ENCODE results near the gene RNF123.

Gene RNF123

DNA sequence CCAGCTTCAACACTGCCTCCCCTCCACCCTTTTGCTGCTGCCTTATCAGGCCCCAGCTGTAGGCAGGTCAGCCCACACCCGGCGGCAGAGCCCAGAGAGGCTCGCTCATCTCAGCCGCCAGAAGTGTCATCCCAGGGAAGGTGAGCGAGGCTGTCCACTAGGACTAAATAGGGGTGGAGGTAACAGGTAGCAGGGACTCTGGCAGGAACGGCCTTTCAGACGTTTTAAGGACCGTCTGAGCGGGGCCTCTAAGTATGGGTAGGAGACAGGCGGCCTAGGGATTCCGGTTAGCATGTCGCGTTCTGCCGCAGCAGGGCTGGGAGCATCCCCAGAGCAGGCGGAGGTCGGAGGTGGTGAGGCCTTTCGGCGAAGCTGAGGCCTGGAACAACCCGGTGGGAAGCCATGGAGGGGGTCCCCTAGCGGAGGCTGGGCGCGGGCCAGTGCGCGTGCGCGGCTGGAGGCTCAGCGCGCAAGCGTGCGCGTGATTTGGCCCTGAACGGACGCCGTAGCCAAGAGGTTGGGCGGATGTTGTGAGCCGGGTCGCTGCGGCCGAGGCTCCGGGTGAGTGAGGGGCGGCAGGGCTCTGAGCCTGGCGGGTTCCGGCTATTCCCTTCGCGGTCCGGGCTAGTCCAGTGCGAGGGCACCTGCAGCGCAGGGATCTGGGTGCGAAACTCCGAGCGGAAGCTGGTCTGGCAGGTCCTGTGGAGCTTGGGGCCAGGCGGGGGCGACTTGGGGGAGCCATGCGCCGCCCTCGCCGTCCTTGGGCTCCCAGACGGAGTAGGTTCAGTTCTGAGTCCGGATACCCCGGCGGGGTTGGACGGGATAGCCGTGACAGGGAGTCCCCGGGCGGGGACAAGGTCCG, at the start of gene RNF123, which contains the start of gene MST1:
RNF123 (plus strand) TSS at position 512 of the 862 bp plus-strand sequence. CDS start 1,609 bp downstream, outside the sequence.
MST1 (minus strand) TSS at position 429 of the 862 bp plus-strand sequence. CDS start 783 bp downstream, outside the sequence.
- peak; percentile 94 for DNase-seq (ENCODE audit: extremely low read depth, insufficient read length)
- Histone ChIP-seq H3K36me3 (ENCODE audit: control insufficient read depth, insufficient read depth, low read length) (peaks cover under 1% of the 10 kb centered on the region; the same call in 1 of the 2 replicates), H3K27me3 (replicated peaks; ENCODE audit: control insufficient read depth, insufficient read depth, low read length) (no peaks in the 10 kb centered on the region), H3K4me3 (replicated peaks; ENCODE audit: low read depth, low read length) (peak within 1 kb of the TSS; percentile 90)
- TF ChIP-seq, protein P1, sequence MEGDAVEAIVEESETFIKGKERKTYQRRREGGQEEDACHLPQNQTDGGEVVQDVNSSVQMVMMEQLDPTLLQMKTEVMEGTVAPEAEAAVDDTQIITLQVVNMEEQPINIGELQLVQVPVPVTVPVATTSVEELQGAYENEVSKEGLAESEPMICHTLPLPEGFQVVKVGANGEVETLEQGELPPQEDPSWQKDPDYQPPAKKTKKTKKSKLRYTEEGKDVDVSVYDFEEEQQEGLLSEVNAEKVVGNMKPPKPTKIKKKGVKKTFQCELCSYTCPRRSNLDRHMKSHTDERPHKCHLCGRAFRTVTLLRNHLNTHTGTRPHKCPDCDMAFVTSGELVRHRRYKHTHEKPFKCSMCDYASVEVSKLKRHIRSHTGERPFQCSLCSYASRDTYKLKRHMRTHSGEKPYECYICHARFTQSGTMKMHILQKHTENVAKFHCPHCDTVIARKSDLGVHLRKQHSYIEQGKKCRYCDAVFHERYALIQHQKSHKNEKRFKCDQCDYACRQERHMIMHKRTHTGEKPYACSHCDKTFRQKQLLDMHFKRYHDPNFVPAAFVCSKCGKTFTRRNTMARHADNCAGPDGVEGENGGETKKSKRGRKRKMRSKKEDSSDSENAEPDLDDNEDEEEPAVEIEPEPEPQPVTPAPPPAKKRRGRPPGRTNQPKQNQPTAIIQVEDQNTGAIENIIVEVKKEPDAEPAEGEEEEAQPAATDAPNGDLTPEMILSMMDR (IDR thresholded peaks at IDR 0.05; ENCODE audit: insufficient read depth, low read length, poor library complexity, severe bottlenecking), result peak; percentile 53

DNA sequence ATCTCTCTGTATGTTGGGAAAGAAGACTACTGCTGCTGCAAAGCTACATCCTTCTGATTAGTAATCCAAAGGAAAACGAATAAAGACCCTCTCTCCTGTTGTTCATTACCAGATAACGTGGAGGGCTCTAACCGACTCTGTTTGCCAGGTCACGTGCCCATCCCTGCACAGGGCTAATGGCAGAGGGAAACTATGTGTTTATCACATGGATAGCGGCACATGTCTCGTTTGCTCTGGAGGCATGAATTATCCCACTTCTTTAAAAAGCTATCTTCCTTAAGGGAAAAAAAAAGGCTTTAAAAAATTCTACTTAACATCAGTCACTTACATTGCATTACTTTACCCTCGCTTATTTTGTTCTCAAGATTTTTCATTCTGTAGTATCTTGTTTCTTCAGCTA, 48.1 kb upstream of the RNF123 start:
- H3K4me3 ChIP-seq (replicated peaks; ENCODE audit: low read depth, low read length), result no peak overlapping the region
- TF ChIP-seq, protein P1 (IDR thresholded peaks at IDR 0.05; ENCODE audit: insufficient read depth, low read length, poor library complexity, severe bottlenecking), result no peak
- no peak for DNase-seq (ENCODE audit: extremely low read depth, insufficient read length)
- no peaks in the 10 kb centered on the region; the same call in none of the 2 replicates for H3K27me3 ChIP-seq (replicated peaks; ENCODE audit: control insufficient read depth, insufficient read depth, low read length)
- H3K36me3 ChIP-seq (ENCODE audit: control insufficient read depth, insufficient read depth, low read length), result no peaks in the 10 kb centered on the region

DNA sequence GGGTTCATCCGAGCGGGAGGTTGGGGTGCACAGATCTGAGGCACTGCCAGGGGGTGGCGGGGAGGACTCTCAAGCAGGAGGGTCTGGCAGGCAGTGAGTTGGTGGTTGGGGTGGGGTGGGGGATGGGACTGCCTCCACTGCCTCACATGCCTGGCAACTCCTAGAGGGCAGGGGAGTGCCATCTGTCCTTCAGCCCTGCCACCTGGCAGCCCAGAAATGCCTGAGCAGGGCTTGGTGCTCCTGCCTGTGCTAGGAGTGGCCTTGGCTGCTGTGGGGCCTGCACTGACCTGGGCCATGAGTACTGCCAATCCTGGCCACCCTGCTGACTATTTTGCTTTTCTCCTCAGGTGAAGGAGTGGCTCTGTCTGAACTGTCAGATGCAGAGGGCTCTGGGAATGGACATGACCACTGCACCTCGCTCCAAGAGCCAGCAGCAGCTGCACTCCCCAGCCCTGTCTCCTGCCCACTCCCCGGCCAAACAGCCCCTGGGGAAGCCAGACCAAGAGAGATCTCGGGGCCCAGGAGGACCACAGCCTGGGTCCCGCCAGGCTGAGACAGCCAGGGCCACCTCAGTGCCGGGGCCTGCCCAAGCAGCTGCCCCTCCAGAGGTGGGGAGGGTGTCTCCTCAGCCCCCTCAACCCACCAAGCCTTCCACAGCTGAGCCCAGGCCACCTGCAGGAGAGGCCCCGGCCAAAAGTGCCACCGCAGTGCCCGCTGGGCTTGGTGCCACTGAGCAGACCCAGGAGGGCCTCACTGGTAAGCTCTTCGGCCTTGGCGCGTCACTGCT, 47.2 kb upstream of the RNF123 start:
- no peak for DNase-seq (ENCODE audit: extremely low read depth, insufficient read length)
- H3K27me3 ChIP-seq (replicated peaks; ENCODE audit: control insufficient read depth, insufficient read depth, low read length), result no peaks in the 10 kb centered on the region; the same call in none of the 2 replicates

DNA sequence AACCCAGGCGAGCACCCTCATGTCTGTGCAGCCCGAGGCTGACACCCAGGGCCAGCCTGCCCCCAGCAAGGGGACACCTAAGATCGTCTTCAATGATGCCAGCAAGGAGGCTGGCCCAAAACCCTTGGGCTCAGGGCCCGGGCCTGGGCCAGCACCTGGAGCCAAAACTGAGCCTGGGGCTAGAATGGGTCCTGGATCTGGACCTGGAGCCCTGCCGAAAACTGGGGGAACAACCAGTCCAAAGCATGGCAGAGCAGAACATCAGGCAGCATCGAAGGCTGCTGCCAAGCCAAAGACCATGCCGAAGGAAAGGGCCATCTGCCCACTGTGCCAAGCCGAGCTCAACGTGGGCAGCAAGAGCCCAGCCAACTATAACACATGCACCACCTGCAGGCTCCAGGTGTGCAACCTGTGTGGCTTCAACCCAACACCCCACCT, 46.6 kb upstream of the RNF123 start:
- no peaks in the 10 kb centered on the region for H3K36me3 ChIP-seq (ENCODE audit: control insufficient read depth, insufficient read depth, low read length)
- H3K4me3 ChIP-seq (replicated peaks; ENCODE audit: low read depth, low read length), result no peak overlapping the region
- TF ChIP-seq, protein P1 (IDR thresholded peaks at IDR 0.05; ENCODE audit: insufficient read depth, low read length, poor library complexity, severe bottlenecking), result no peak
- DNase-seq (ENCODE audit: extremely low read depth, insufficient read length), result no peak
- H3K27me3 ChIP-seq (replicated peaks; ENCODE audit: control insufficient read depth, insufficient read depth, low read length), result no peaks in the 10 kb centered on the region; the same call in none of the 2 replicates

More for the DNA sequence above, 47.2 kb upstream of the RNF123 start:
- Histone ChIP-seq H3K36me3 (ENCODE audit: control insufficient read depth, insufficient read depth, low read length) (no peaks in the 10 kb centered on the region), H3K4me3 (replicated peaks; ENCODE audit: low read depth, low read length) (no peak overlapping the region)
- TF ChIP-seq, protein P1 (IDR thresholded peaks at IDR 0.05; ENCODE audit: insufficient read depth, low read length, poor library complexity, severe bottlenecking), result no peak

DNA sequence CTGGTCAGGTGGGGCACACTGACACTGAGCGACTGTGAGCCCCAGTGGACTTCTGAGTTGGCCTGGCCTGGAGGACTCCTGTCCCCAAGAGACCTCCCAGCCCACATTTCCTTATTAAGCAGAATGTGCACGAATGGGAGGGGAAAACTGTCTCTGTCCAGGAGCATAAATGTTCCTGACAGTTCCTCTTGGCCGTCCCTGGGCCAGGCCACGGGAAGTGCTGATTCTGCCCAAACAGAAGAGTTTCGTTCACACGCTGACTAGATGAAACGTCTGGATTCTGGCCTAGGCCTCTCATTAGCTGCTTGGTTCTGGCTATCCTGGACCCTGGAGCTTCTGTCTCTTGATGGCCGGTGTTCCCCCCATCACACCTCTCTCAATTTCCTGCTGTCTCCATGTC, 44.7 kb upstream of the RNF123 start:
- TF ChIP-seq, protein P1 (IDR thresholded peaks at IDR 0.05; ENCODE audit: insufficient read depth, low read length, poor library complexity, severe bottlenecking), result no peak
- Histone ChIP-seq H3K27me3 (replicated peaks; ENCODE audit: control insufficient read depth, insufficient read depth, low read length) (no peaks in the 10 kb centered on the region; the same call in none of the 2 replicates), H3K36me3 (ENCODE audit: control insufficient read depth, insufficient read depth, low read length) (no peaks in the 10 kb centered on the region), H3K4me3 (replicated peaks; ENCODE audit: low read depth, low read length) (no peak overlapping the region)
- no peak for DNase-seq (ENCODE audit: extremely low read depth, insufficient read length)
